OCI-LY3 (cell line): ENCODE results near the gene WDR70.

Experiments
- H2AFZ ChIP-seq: fragments of 200-600, 300-600 bp; shearing (Covaris generic); 2 replicates; pipeline ENCODE4 v1.6.0; 2014; ENCODE audit warnings: antibody characterized with exemption, low read depth, low read length
- H3K27ac ChIP-seq: fragments of 200-600, 300-600 bp; sonication (generic); 2 replicates; pipeline ENCODE4 v1.5.1; 2014; ENCODE audit warnings: mild to moderate bottlenecking, low read length, moderate library complexity, mixed read lengths
- H3K27me3 ChIP-seq: fragments of 200-600, 300-600 bp; sonication (generic); 2 replicates; pipeline ENCODE4 v1.6.1; 2014; ENCODE audit warnings: low read depth, low read length, mixed read lengths
- H3K36me3 ChIP-seq: fragments of 200-600, 300-600 bp; sonication (generic); replicated peaks from 2 replicates; pipeline ENCODE3; 2014; ENCODE audit warnings: low read depth, low read length, mixed read lengths
- H3K4me1 ChIP-seq: fragments of 300-600, 200-600 bp; sonication (generic); 2 replicates; pipeline ENCODE4 v1.6.1; 2014; ENCODE audit warnings: low read length, mixed read lengths
- H3K4me2 ChIP-seq: fragments of 200-600, 300-600 bp; sonication (generic); 2 replicates; pipeline ENCODE4 v1.6.1; 2014; ENCODE audit warnings: low read length, mixed read lengths
- H3K4me3 ChIP-seq: fragments of 300-600, 200-600 bp; sonication (generic); 2 replicates; pipeline ENCODE4 v1.5.1; 2014; ENCODE audit warnings: antibody characterized with exemption, mild to moderate bottlenecking, low read length, moderate library complexity
- H3K79me2 ChIP-seq: fragments of 300-600, 200-600 bp; shearing (Covaris generic); 2 replicates; pipeline ENCODE4 v1.6.1; 2014; ENCODE audit warnings: mild to moderate bottlenecking, low read length, mixed read lengths
- H3K9ac ChIP-seq: fragments of 300-600, 200-600 bp; shearing (Covaris generic); 2 replicates; pipeline ENCODE4 v1.6.0; 2014; ENCODE audit warnings: mild to moderate bottlenecking, low read length, moderate library complexity
- H3K9me3 ChIP-seq: fragments of 200-600, 300-600 bp; shearing (Covaris generic); 2 replicates; pipeline ENCODE4 v1.6.1; 2014; ENCODE audit warnings: low read length, mixed read lengths; ENCODE audit not compliant: insufficient read depth
- H4K20me1 ChIP-seq: fragments of 200-600, 300-600 bp; sonication (generic); 2 replicates; pipeline ENCODE4 v1.6.1; 2016; ENCODE audit warnings: low read length, mixed read lengths; ENCODE audit not compliant: insufficient read depth
- CTCF ChIP-seq: fragments of 200-600, 300-600 bp; sonication (generic); IDR thresholded peaks from 2 replicates; pipeline ENCODE4 v1.5.1; 2014; ENCODE audit warnings: antibody characterized with exemption, low read length, low read depth
- EZH2phosphoT487 ChIP-seq: fragments of 200-600 bp; shearing (Covaris generic); IDR thresholded peaks from 2 replicates; pipeline ENCODE4 v1.6.1; 2018; ENCODE audit warnings: antibody characterized with exemption, mixed run types, low read depth

Gene WDR70

GRCh38 chr5:37490120-37490810 is 111.1 kb downstream of the WDR70 start:
- Histone ChIP-seq H3K4me2 (no peak overlapping the region), H3K27ac (no peak overlapping the region), H3K4me1 (no peaks in the 10 kb centered on the region), H2AFZ (no peak overlapping the region), H4K20me1 (no peaks in the 10 kb centered on the region), H3K79me2 (no peaks in the 10 kb centered on the region), H3K27me3 (no peaks in the 10 kb centered on the region), H3K9me3 (no peaks in the 10 kb centered on the region; the same call in 1 of the 2 replicates), H3K9ac (no peak overlapping the region), H3K4me3 (no peak overlapping the region), H3K36me3 (peaks cover 5% of the 10 kb centered on the region)
- TF ChIP-seq EZH2phosphoT487 (no peak), CTCF (no peak)

- Histone ChIP-seq H3K4me3 (no peak overlapping the region), H3K27ac (no peak overlapping the region), H3K9me3 (no peaks in the 10 kb centered on the region; the same call in 1 of the 2 replicates), H3K27me3 (no peaks in the 10 kb centered on the region), H4K20me1 (no peaks in the 10 kb centered on the region), H3K9ac (no peak overlapping the region), H3K79me2 (no peaks in the 10 kb centered on the region), H3K36me3 (peaks cover 5% of the 10 kb centered on the region), H2AFZ (no peak overlapping the region), H3K4me1 (no peaks in the 10 kb centered on the region), H3K4me2 (no peak overlapping the region)
- TF ChIP-seq EZH2phosphoT487, result no peak
- no peak for TF ChIP-seq CTCF
These were observed 111.8 kb downstream of the WDR70 start for GRCh38 chr5:37490931-37491330.

- no peak overlapping the region for H3K27ac ChIP-seq
- H3K4me2 ChIP-seq, result no peak overlapping the region
- no peak overlapping the region for H3K9ac ChIP-seq
- no peaks in the 10 kb centered on the region for H3K79me2 ChIP-seq
- H3K4me1 ChIP-seq, result no peaks in the 10 kb centered on the region
- H3K36me3 ChIP-seq, result peaks cover 5% of the 10 kb centered on the region
- TF ChIP-seq CTCF (no peak), EZH2phosphoT487 (no peak)
- H3K4me3 ChIP-seq, result no peak overlapping the region
- H2AFZ ChIP-seq, result no peak overlapping the region
- H3K9me3 ChIP-seq, result no peaks in the 10 kb centered on the region; the same call in 1 of the 2 replicates
- no peaks in the 10 kb centered on the region for H4K20me1 ChIP-seq
- H3K27me3 ChIP-seq, result no peaks in the 10 kb centered on the region
These were observed 113.8 kb downstream of the WDR70 start for GRCh38 chr5:37492778-37493555.

- Histone ChIP-seq H3K9me3 (no peaks in the 10 kb centered on the region), H2AFZ (no peak overlapping the region), H3K4me1 (no peaks in the 10 kb centered on the region), H3K79me2 (no peaks in the 10 kb centered on the region), H3K27ac (no peak overlapping the region), H3K9ac (no peak overlapping the region), H3K27me3 (no peaks in the 10 kb centered on the region), H3K36me3 (no peaks in the 10 kb centered on the region), H3K4me3 (no peak overlapping the region), H4K20me1 (no peaks in the 10 kb centered on the region), H3K4me2 (no peak overlapping the region)
- no peak for TF ChIP-seq CTCF
- no peak for TF ChIP-seq EZH2phosphoT487
These were observed 115.6 kb downstream of the WDR70 start for GRCh38 chr5:37494756-37495155.
